ENCODE measurements around the gene MAGEB3. TPM values are rescaled to one million over a fixed set of nuclear protein-coding genes. Genes with fewer than 3 reads are reported as not detected.
A peak's percentile ranks its signal among the peaks of the same experiment; 100 is the strongest.

Gene MAGEB3
- total and polyA plus RNA-seq, 2 donors (not counting 3 experiments of a cell fraction or from before 2014, with no cell fraction given) = not detected

DNA sequence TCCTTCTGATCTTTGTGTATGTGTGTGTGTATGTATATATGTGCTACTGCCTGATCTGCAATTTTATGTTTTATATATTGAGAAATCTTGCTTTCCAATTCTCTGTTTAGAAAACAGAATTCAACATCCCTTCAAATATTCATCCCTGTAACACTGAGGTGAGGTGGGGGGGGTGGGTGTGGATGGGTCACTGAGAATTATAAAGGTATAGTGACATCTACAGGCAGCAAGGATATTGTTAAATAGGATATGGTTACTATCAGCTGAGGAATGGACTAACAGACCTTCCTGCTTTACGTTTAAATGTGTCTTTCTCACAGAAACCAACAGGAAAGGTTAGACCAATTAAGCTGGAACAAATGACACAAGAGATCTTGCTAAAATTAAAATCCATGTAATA is 34.1 kb upstream of the MAGEB3 start:
- FAIRE-seq (peak; percentile 76), DNase-seq (ENCODE audit: low read depth, low spot score) (peak; percentile 4)
- ChIA-PET CTCF (interaction anchor here (0.9 to 1.4 kb wide), 5 partner anchors 8 to 53 kb away, joined by 3 to 4 read pairs (median 3); no protein-coding TSS in a partner anchor), POLR2A (no interaction called here)
- Histone ChIP-seq H3K4me1 (ENCODE audit: control insufficient read depth, extremely low read depth, insufficient read depth, low read length) (no peaks in the 10 kb centered on the region), H3K4me3 (replicated peaks in 1 of 3; ENCODE audit: insufficient read depth in 1 of 3, low read depth in 1 of 3, low read length in 3 of 3) (no peak overlapping the region), H3K27ac (ENCODE audit: insufficient read depth, low read depth, low read length) (no peak overlapping the region), H3K9me3 (replicated peaks; ENCODE audit: control insufficient read depth, insufficient read depth, low read length) (no peaks in the 10 kb centered on the region), H3K79me2 (ENCODE audit: control insufficient read depth, insufficient read depth, low read length) (no peaks in the 10 kb centered on the region), H3K4me2 (ENCODE audit: insufficient read depth, low read length) (no peak overlapping the region), H3K9ac (replicated peaks; ENCODE audit: extremely low read depth, insufficient read depth, low read length) (no peak overlapping the region), H2AFZ (ENCODE audit: low read depth, low read length) (no peak overlapping the region), H3K36me3 (ENCODE audit: control insufficient read depth in 2 of 2, extremely low read depth in 1 of 2, insufficient read depth in 2 of 2, low read length in 2 of 2) (no peaks in the 10 kb centered on the region), H3K27me3 (ENCODE audit: control insufficient read depth in 2 of 2, insufficient read depth in 2 of 2, low read length in 2 of 2) (no peaks in the 10 kb centered on the region), H4K20me1 (replicated peaks; ENCODE audit: control insufficient read depth, extremely low read depth, insufficient read depth, low read length) (no peaks in the 10 kb centered on the region), H3K9me1 (replicated peaks; ENCODE audit: control insufficient read depth, extremely low read depth, insufficient read depth, low read length) (no peaks in the 10 kb centered on the region)
- intact Hi-C loops (cut with micrococcal nuclease) = no loop called here
- dilution Hi-C loops (cut with MboI; ENCODE audit: extremely low pct_ligation_motif_present, low sequenced_read_pairs) = no loop called here
- TF ChIP-seq, protein P1, sequence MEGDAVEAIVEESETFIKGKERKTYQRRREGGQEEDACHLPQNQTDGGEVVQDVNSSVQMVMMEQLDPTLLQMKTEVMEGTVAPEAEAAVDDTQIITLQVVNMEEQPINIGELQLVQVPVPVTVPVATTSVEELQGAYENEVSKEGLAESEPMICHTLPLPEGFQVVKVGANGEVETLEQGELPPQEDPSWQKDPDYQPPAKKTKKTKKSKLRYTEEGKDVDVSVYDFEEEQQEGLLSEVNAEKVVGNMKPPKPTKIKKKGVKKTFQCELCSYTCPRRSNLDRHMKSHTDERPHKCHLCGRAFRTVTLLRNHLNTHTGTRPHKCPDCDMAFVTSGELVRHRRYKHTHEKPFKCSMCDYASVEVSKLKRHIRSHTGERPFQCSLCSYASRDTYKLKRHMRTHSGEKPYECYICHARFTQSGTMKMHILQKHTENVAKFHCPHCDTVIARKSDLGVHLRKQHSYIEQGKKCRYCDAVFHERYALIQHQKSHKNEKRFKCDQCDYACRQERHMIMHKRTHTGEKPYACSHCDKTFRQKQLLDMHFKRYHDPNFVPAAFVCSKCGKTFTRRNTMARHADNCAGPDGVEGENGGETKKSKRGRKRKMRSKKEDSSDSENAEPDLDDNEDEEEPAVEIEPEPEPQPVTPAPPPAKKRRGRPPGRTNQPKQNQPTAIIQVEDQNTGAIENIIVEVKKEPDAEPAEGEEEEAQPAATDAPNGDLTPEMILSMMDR (IDR thresholded peaks at IDR 0.05; ENCODE audit: extremely low read depth in 1 of 2, insufficient read depth in 1 of 2, low read depth in 1 of 2, low read length in 2 of 2) = no peak
- TF ChIP-seq POLR2A (IDR thresholded peaks at IDR 0.05; ENCODE audit: low read depth, low read length) = no peak
- no peak for TF ChIP-seq MYC (IDR thresholded peaks at IDR 0.05; ENCODE audit: low read depth, low read length)
- TF ChIP-seq GATA2 (IDR thresholded peaks at IDR 0.05; ENCODE audit: insufficient read depth, insufficient read length, low read depth, low read length) = no peak
- TF ChIP-seq EZH2 (IDR thresholded peaks at IDR 0.05; ENCODE audit: borderline replicate concordance, low read depth, low read length, severe bottlenecking) = no peak
- TF ChIP-seq FOS (IDR thresholded peaks at IDR 0.05; ENCODE audit: borderline replicate concordance, insufficient read depth, low read length) = no peak
- TF ChIP-seq JUN (IDR thresholded peaks at IDR 0.05; ENCODE audit: borderline replicate concordance, insufficient read depth, insufficient read length, low read depth) = no peak
- TF ChIP-seq POLR2AphosphoS5 (IDR thresholded peaks at IDR 0.05; ENCODE audit: insufficient read depth, low read depth, low read length) = no peak
- TF ChIP-seq, protein P2, sequence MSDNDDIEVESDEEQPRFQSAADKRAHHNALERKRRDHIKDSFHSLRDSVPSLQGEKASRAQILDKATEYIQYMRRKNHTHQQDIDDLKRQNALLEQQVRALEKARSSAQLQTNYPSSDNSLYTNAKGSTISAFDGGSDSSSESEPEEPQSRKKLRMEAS (IDR thresholded peaks at IDR 0.05; ENCODE audit: insufficient read depth, insufficient read length) = no peak
- BruUV-seq (replicated peaks) = no TSS peak
